Osteocyte (in vitro differentiated cells): ENCODE data around the gene TPST2. TPM values are rescaled to one million over a fixed set of nuclear protein-coding genes. Genes with fewer than 3 reads are reported as not detected.
"Not testable (repeated sequence)": the region's sequence is repeated elsewhere in the genome, so short reads cannot be mapped to it uniquely, and the experiment has no call there.

Experiments
- DNase-seq: peaks from one replicate; pipeline ENCODE4 v3.0.0; 2021; ENCODE audit warnings: mixed read lengths; ENCODE audit not compliant: unreplicated experiment; ENCODE audit errors: extremely low spot score
- H3K27ac Mint-ChIP-seq: one replicate; pipeline ENCODE4 v1.8.0; 2021; ENCODE audit warnings: mild to moderate bottlenecking, mixed read lengths; ENCODE audit not compliant: unreplicated experiment
- H3K27me3 Mint-ChIP-seq: one replicate; pipeline ENCODE4 v1.8.0; 2021; ENCODE audit warnings: mixed read lengths; ENCODE audit not compliant: unreplicated experiment
- H3K36me3 Mint-ChIP-seq: one replicate; pipeline ENCODE4 v1.8.0; 2021; ENCODE audit warnings: mixed read lengths; ENCODE audit not compliant: unreplicated experiment
- H3K4me1 Mint-ChIP-seq: one replicate; pipeline ENCODE4 v1.8.0; 2021; ENCODE audit warnings: mixed read lengths; ENCODE audit not compliant: unreplicated experiment
- H3K4me3 Mint-ChIP-seq: one replicate; pipeline ENCODE4 v1.8.0; 2021; ENCODE audit warnings: mild to moderate bottlenecking, moderate library complexity, mixed read lengths; ENCODE audit not compliant: unreplicated experiment
- H3K9me3 Mint-ChIP-seq: one replicate; pipeline ENCODE4 v1.8.0; 2021; ENCODE audit warnings: mixed read lengths; ENCODE audit not compliant: unreplicated experiment
- CTCF ChIP-seq: fragments of 200-600 bp; sonication (generic); IDR thresholded peaks from 2 replicates; pipeline ENCODE4 v1.5.0; 2021; ENCODE audit warnings: antibody characterized with exemption, mild to moderate bottlenecking, moderate library complexity
- total RNA-seq: library from RNA; stranded (reverse); gene quantifications from 2 replicates; pipeline ENCODE4 v1.2.1, GENCODE V29; 2021

Gene TPST2
- total RNA-seq, 1 donor from 2014 or later: 16.3 TPM

DNA sequence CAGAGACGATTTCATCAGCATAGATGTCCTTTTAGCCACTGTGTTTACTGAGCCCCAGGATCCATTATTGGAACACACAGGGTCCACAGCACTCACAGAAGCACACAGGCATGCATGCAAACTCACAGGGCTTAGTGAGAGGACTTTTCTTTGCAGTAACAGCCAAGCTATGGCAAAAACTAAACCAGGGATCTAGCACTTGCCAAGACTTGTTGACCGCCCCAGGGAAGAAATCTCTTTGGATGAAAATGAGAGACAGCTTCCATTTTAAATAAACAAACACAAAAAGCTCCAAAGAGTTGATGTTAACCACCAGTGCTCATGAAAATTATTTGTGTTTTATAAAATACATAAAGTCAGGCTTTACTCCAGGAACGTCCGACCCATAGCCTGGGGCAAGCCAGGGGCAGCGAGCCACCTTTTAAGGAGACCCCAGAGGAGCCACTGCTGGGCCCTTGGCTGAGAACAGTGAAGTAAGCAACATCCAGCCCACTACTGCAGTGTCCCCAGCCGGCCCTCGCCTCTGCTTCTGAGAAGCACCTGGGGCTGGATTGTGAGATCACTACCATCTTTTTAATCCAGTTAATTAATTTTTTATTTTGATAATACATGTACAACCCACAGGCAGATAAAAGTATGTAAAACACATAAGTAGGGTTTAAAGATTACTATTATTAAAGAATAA, 55.6 kb downstream of the TPST2 start:
- H3K36me3 Mint-ChIP-seq: peaks cover 12% of the 10 kb centered on the region
- no peak overlapping the region for H3K27ac Mint-ChIP-seq
- no peaks in the 10 kb centered on the region for H3K9me3 Mint-ChIP-seq
- no peaks in the 10 kb centered on the region for H3K4me1 Mint-ChIP-seq
- no peak for TF ChIP-seq CTCF
- DNase-seq: no peak
- H3K27me3 Mint-ChIP-seq: no peaks in the 10 kb centered on the region
- H3K4me3 Mint-ChIP-seq: no peak overlapping the region

DNA sequence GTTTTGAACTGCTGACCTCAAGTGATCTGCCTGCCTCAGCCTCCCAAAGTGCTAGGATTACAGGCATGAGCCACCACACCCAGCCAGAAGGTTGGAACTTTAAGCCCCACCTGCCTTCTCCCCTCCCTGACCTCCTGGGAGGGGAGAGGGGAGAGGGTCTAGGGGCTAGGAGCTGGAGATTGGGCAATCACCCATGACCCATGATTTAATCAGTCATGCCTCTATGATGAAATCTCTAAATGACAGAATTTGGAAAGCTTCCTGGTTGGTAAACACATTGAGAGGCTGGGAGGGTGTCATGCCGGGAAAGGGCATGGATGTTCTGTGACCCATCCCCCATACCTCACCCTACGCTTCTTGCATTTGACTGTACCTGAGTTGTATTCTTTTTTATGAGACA, 60.6 kb downstream of the TPST2 start:
- Mint-ChIP-seq H3K36me3 (peaks cover 11% of the 10 kb centered on the region), H3K27ac (no peak overlapping the region), H3K9me3 (no peaks in the 10 kb centered on the region), H3K4me1 (no peaks in the 10 kb centered on the region), H3K27me3 (no peaks in the 10 kb centered on the region), H3K4me3 (no peak overlapping the region)
- DNase-seq: no peak
- no peak for TF ChIP-seq CTCF

GRCh38 chr22:26528518-26528917, 61.4 kb downstream of the TPST2 start:
- H3K9me3 Mint-ChIP-seq, H3K4me1 Mint-ChIP-seq, H3K4me3 Mint-ChIP-seq, H3K27me3 Mint-ChIP-seq, H3K27ac Mint-ChIP-seq, DNase-seq: not testable (repeated sequence)
- peaks cover 11% of the 10 kb centered on the region for H3K36me3 Mint-ChIP-seq

- DNase-seq: no peak
- no peak for TF ChIP-seq CTCF
- Mint-ChIP-seq H3K4me3 (no peak overlapping the region), H3K36me3 (peaks cover 10% of the 10 kb centered on the region), H3K9me3 (no peaks in the 10 kb centered on the region), H3K27ac (no peak overlapping the region), H3K27me3 (no peaks in the 10 kb centered on the region), H3K4me1 (no peaks in the 10 kb centered on the region)
Measured at GRCh38 chr22:26527574-26528465, 62.1 kb downstream of the TPST2 start.

DNA sequence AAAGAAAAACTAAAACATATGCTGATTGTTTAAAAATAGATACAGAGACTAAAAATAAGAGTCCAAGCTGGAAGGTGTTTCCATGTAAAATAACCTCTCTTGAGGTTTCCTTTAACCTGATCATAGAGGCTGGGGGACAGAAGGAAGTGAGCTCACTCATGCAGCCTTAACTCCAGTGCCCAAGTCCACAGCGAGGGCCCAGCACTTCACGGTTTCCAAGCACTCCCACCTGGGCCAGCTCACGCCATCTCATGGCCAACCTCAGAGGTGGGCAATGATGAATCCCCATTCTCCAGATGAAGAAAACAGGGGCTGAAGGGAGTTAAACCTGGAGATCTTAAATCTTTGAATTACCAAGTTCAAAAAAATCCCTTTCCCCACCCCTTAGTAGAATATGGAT, 62.8 kb downstream of the TPST2 start:
- DNase-seq: no peak
- H3K4me1 Mint-ChIP-seq: no peaks in the 10 kb centered on the region
- no peak overlapping the region for H3K27ac Mint-ChIP-seq
- no peaks in the 10 kb centered on the region for H3K9me3 Mint-ChIP-seq
- TF ChIP-seq CTCF: no peak
- peaks cover 9% of the 10 kb centered on the region for H3K36me3 Mint-ChIP-seq
- H3K4me3 Mint-ChIP-seq: no peak overlapping the region
- no peaks in the 10 kb centered on the region for H3K27me3 Mint-ChIP-seq
